Dermis blood vessel endothelial cell (primary cell): ENCODE results near the gene ZMIZ1. TPM values are rescaled to one million over a fixed set of nuclear protein-coding genes. Genes with fewer than 3 reads are reported as not detected.
A peak's percentile ranks its signal among the peaks of the same experiment; 100 is the strongest.

Source experiments
- DNase-seq: peaks from one replicate; pipeline ENCODE4 v3.0.0; 2010
- total RNA-seq: library from RNA; depleted of rRNA; stranded (reverse); fragments of >200 nt; gene quantifications from 2 replicates; pipeline ENCODE4 v1.2.3, GENCODE V29; 2014

The ZMIZ1 gene, protein sequence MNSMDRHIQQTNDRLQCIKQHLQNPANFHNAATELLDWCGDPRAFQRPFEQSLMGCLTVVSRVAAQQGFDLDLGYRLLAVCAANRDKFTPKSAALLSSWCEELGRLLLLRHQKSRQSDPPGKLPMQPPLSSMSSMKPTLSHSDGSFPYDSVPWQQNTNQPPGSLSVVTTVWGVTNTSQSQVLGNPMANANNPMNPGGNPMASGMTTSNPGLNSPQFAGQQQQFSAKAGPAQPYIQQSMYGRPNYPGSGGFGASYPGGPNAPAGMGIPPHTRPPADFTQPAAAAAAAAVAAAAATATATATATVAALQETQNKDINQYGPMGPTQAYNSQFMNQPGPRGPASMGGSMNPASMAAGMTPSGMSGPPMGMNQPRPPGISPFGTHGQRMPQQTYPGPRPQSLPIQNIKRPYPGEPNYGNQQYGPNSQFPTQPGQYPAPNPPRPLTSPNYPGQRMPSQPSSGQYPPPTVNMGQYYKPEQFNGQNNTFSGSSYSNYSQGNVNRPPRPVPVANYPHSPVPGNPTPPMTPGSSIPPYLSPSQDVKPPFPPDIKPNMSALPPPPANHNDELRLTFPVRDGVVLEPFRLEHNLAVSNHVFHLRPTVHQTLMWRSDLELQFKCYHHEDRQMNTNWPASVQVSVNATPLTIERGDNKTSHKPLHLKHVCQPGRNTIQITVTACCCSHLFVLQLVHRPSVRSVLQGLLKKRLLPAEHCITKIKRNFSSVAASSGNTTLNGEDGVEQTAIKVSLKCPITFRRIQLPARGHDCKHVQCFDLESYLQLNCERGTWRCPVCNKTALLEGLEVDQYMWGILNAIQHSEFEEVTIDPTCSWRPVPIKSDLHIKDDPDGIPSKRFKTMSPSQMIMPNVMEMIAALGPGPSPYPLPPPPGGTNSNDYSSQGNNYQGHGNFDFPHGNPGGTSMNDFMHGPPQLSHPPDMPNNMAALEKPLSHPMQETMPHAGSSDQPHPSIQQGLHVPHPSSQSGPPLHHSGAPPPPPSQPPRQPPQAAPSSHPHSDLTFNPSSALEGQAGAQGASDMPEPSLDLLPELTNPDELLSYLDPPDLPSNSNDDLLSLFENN
- 18.2 and 32.1 TPM in 2 replicates for total RNA-seq

- DNase-seq, result peak; percentile 94
Observed at GRCh38 chr10:79068562-79069324, at the start of gene ZMIZ1. ZMIZ1 (plus strand) TSS chr10:79068966; CDS start chr10:79201633, 132,667 bp downstream.

- DNase-seq, result no peak
Observed at GRCh38 chr10:79019441-79020014, 49.2 kb upstream of the ZMIZ1 start.

DNA sequence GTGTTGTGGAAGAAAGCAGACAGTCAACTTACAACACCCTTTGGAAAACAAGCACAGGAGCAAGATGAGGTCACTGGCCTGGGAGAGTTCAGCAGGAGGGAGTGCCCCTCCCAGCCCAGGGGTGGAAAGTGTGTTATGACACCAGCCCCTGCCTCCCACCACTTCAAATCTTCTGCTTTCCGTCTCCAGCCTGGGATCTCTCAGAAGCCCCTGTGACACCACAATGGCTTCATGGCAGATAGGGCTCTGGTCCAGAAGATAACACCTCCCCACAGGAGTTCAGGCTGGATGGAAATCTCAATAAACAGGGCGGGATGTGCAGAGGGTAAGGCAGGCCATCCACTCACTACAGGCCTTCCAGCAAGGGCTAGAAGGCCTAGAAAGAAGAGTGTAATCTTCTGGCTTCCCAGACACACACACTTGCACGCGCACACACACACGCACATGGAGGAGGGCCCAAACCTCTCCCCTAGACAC is 48.7 kb upstream of the ZMIZ1 start:
- no peak for DNase-seq

GRCh38 chr10:79020605-79021004 is 48.2 kb upstream of the ZMIZ1 start:
- DNase-seq, result no peak

GRCh38 chr10:79021331-79021907 is 47.3 kb upstream of the ZMIZ1 start:
- DNase-seq, result no peak

- DNase-seq, result no peak
Observed at GRCh38 chr10:79021948-79022499, 46.7 kb upstream of the ZMIZ1 start.

- DNase-seq, result peak; percentile 73
Observed at GRCh38 chr10:79022565-79023230, 46.1 kb upstream of the ZMIZ1 start.

- DNase-seq, result no peak
Observed at GRCh38 chr10:79023240-79024162, 45.3 kb upstream of the ZMIZ1 start.

GRCh38 chr10:79024296-79024695 is 44.5 kb upstream of the ZMIZ1 start:
- DNase-seq, result no peak

GRCh38 chr10:79024720-79025198 is 44.0 kb upstream of the ZMIZ1 start:
- no peak for DNase-seq

- DNase-seq, result no peak
Observed at GRCh38 chr10:79025199-79025832, 43.5 kb upstream of the ZMIZ1 start.

DNA sequence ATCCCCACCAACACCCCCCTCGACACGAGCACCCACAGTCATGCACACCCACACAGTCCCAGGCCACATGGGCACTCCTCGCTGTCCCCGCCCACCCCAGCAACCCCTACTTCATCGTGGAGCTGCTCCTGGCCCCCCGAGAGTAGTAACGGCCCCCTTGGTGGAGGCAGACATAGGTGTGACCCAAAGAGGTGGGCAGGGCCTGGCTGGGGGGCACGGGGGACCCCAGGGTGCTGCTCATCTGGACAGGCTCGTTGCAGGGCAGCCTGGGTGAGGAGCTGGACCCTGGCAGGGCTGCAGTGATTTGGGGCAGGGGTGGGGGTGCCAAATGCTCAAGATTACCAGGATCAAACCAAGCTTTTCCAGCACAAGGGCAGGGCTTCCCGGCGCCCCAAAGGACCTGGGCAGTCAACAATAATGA is 42.4 kb upstream of the ZMIZ1 start:
- DNase-seq, result no peak

DNA sequence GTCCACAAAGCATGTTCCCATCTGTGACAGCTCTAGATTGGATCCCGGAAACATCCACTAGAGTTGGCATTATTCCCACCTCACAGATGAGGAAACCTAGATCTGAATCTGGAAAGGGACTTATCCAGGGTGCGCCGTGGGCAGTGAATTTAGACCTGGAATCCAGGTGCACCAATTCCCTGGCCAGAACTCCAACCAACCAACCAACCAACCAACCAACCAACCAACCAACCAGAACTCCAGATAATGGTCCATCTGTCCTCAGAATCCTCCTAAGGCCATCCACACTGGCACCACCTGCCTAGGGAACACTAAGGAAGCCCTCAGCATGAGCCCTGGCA is 42.0 kb upstream of the ZMIZ1 start:
- no peak for DNase-seq

GRCh38 chr10:79027147-79028055 is 41.4 kb upstream of the ZMIZ1 start:
- no peak for DNase-seq

DNA sequence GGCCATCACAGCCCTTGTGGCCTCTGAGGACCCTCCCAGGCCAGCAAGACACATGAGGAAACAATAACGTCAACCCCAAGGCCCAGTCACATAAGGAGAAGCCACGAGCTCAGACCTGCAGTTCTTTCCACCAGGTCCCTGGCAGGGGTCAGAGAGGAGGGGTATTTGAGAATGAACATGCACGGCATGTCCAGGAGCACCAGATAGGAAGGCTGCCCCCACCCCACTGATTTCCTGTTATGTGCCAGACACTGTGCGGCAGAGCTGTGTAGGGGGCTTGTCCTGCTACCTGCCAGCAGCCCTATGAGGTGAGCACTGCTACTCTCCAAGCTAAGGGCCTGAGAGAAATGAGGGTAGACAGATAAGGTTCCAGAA is 40.7 kb upstream of the ZMIZ1 start:
- no peak for DNase-seq

- DNase-seq, result no peak
Observed at GRCh38 chr10:79028451-79029010, 40.2 kb upstream of the ZMIZ1 start.
